ENCODE data around the gene GALNT18. TPM values are rescaled to one million over a fixed set of nuclear protein-coding genes. Genes with fewer than 3 reads are reported as not detected.

Gene GALNT18
- total RNA-seq, 2 experiments from 2014 or later = not detected

DNA sequence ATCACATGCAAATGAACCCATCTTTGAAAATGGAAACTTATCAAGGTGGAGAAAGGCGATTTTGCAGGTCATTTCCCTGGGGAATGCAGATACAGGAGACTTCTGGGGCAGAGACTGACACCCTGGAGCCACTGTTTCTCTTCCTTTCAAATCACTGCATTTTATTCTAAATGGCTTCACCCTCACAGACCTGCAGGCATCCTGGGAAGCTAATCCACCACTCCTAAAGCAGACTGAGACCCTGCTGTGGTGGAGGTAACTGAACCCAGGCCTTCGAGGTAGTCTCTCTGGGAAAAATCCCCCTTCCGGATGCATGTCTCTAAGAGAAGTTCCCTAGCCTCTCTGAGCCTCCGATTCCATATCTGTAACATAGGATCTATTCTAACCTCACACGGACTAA, 247.9 kb downstream of the GALNT18 start:
- Histone ChIP-seq H3K4me2 (ENCODE audit: low read length) (no peak overlapping the region), H3K9me2 (ENCODE audit: insufficient read depth, low read length) (no peaks in the 10 kb centered on the region), H3K4me1 (ENCODE audit: insufficient read depth, low read length, poor library complexity, severe bottlenecking) (no peaks in the 10 kb centered on the region), H3K4me3 (ENCODE audit: low read depth, low read length, poor library complexity, severe bottlenecking) (no peak overlapping the region), H4K20me1 (ENCODE audit: insufficient read depth, low read length) (no peaks in the 10 kb centered on the region), H3K36me3 (ENCODE audit: insufficient read depth, low read length) (no peaks in the 10 kb centered on the region), H3K9me3 (ENCODE audit: low read length) (no peaks in the 10 kb centered on the region), H2AFZ (ENCODE audit: low read length) (no peak overlapping the region), H3K27ac (ENCODE audit: low read depth, low read length, poor library complexity, severe bottlenecking) (no peak overlapping the region), H3K79me2 (ENCODE audit: insufficient read depth, low read depth, low read length) (no peaks in the 10 kb centered on the region)
- DNase-seq (ENCODE audit: low spot score) = no peak
- no TSS peak for BruUV-seq (replicated peaks)
- intact Hi-C loops (cut with micrococcal nuclease; ENCODE audit: unreplicated experiment) = no loop called here
- TF ChIP-seq, protein P1, sequence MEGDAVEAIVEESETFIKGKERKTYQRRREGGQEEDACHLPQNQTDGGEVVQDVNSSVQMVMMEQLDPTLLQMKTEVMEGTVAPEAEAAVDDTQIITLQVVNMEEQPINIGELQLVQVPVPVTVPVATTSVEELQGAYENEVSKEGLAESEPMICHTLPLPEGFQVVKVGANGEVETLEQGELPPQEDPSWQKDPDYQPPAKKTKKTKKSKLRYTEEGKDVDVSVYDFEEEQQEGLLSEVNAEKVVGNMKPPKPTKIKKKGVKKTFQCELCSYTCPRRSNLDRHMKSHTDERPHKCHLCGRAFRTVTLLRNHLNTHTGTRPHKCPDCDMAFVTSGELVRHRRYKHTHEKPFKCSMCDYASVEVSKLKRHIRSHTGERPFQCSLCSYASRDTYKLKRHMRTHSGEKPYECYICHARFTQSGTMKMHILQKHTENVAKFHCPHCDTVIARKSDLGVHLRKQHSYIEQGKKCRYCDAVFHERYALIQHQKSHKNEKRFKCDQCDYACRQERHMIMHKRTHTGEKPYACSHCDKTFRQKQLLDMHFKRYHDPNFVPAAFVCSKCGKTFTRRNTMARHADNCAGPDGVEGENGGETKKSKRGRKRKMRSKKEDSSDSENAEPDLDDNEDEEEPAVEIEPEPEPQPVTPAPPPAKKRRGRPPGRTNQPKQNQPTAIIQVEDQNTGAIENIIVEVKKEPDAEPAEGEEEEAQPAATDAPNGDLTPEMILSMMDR (conservative IDR thresholded peaks at IDR 0.05; ENCODE audit: low read length) = no peak
- no peak for TF ChIP-seq EZH2phosphoT487 (IDR thresholded peaks at IDR 0.05; ENCODE audit: borderline replicate concordance, low read depth, low read length)
- ChIA-PET POLR2A (no interaction called here), CTCF (ENCODE audit: unreplicated experiment) (no interaction called here)

DNA sequence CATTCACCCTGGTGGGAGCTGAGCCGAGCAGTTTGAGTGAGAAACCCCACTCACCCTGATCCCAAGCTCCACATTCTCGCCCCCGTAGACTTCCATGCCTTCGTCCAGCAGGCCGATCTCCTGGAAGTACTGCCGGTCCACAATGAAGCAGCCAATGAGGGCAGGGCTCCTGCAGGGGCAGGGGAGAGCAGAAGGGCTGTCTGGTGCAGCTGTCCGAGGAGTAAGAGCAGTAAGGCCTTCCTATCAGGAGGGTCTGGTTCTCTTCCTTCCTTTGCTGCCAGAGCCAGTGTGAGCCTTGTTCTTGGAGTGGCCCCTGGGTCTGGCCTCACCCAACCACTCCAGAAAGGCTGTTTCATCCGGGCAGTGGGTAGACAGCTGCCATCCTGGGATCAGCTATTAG, 249.3 kb downstream of the GALNT18 start:
- CTCF ChIA-PET (ENCODE audit: unreplicated experiment) = no interaction called here
- Histone ChIP-seq H3K9me3 (ENCODE audit: low read length) (no peaks in the 10 kb centered on the region), H4K20me1 (ENCODE audit: insufficient read depth, low read length) (no peaks in the 10 kb centered on the region), H3K79me2 (ENCODE audit: insufficient read depth, low read depth, low read length) (no peaks in the 10 kb centered on the region), H3K27ac (ENCODE audit: low read depth, low read length, poor library complexity, severe bottlenecking) (no peak overlapping the region), H3K36me3 (ENCODE audit: insufficient read depth, low read length) (no peaks in the 10 kb centered on the region), H2AFZ (ENCODE audit: low read length) (no peak overlapping the region), H3K4me2 (ENCODE audit: low read length) (no peak overlapping the region), H3K4me1 (ENCODE audit: insufficient read depth, low read length, poor library complexity, severe bottlenecking) (no peaks in the 10 kb centered on the region), H3K9me2 (ENCODE audit: insufficient read depth, low read length) (no peaks in the 10 kb centered on the region), H3K4me3 (ENCODE audit: low read depth, low read length, poor library complexity, severe bottlenecking) (no peak overlapping the region)
- POLR2A ChIA-PET = no interaction called here
- BruUV-seq (replicated peaks) = no TSS peak
- TF ChIP-seq, protein P1 (conservative IDR thresholded peaks at IDR 0.05; ENCODE audit: low read length) = no peak
- TF ChIP-seq EZH2phosphoT487 (IDR thresholded peaks at IDR 0.05; ENCODE audit: borderline replicate concordance, low read depth, low read length) = no peak
- no peak for DNase-seq (ENCODE audit: low spot score)
- intact Hi-C loops (cut with micrococcal nuclease; ENCODE audit: unreplicated experiment) = no loop called here

DNA sequence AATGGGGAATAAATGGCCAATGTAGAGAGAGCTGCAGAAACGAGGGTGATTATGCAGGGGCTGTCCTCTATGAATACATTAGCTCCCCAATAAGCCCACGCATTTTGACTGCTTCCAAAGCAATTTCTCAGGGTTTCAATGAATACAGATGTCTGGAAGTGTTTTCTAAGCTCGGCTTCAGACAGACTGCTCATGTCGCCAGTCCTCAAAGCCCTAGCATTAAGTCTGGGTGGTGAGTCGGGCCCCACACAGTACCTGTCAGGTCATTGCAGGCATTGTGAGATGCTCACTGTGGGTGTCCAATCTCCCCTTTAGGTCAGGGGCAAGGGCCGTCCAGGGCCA, 250.9 kb downstream of the GALNT18 start:
- intact Hi-C loops (cut with micrococcal nuclease; ENCODE audit: unreplicated experiment) = no loop called here
- Histone ChIP-seq H3K9me2 (ENCODE audit: insufficient read depth, low read length) (no peaks in the 10 kb centered on the region), H2AFZ (ENCODE audit: low read length) (no peak overlapping the region), H3K4me2 (ENCODE audit: low read length) (no peak overlapping the region), H3K36me3 (ENCODE audit: insufficient read depth, low read length) (no peaks in the 10 kb centered on the region), H3K4me1 (ENCODE audit: insufficient read depth, low read length, poor library complexity, severe bottlenecking) (no peaks in the 10 kb centered on the region), H3K27ac (ENCODE audit: low read depth, low read length, poor library complexity, severe bottlenecking) (no peak overlapping the region), H4K20me1 (ENCODE audit: insufficient read depth, low read length) (no peaks in the 10 kb centered on the region), H3K9me3 (ENCODE audit: low read length) (no peaks in the 10 kb centered on the region), H3K79me2 (ENCODE audit: insufficient read depth, low read depth, low read length) (no peaks in the 10 kb centered on the region), H3K4me3 (ENCODE audit: low read depth, low read length, poor library complexity, severe bottlenecking) (no peak overlapping the region)
- no TSS peak for BruUV-seq (replicated peaks)
- no peak for TF ChIP-seq EZH2phosphoT487 (IDR thresholded peaks at IDR 0.05; ENCODE audit: borderline replicate concordance, low read depth, low read length)
- TF ChIP-seq, protein P1 (conservative IDR thresholded peaks at IDR 0.05; ENCODE audit: low read length) = no peak
- DNase-seq (ENCODE audit: low spot score) = no peak
- POLR2A ChIA-PET = no interaction called here
- CTCF ChIA-PET (ENCODE audit: unreplicated experiment) = no interaction called here

Measured in OCI-LY7 (cell line).